ENCODE measurements around the gene SPACA6.

The SPACA6 gene

DNA sequence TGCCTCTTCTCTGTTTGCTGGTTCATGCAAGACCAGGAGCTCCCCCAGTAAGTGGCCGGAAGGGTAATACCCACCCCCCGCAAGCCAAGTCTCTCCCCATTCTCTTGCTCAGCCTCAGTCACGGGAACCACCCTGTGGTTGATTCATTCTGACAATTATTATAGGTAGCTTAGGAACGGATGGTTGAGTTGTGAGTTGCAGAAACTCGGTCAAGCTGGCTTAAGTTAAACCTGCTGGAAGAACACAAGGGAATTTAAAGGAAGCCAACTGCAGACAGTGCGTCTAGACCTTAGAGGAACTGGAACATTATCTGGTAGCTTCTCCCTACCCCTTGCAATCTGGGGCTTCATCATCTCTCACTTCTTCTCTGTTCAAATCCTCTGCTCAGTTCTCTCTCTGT lies 49.7 kb downstream of the SPACA6 start:
- no peaks in the 10 kb centered on the region for H3K27me3 ChIP-seq (ENCODE audit: low read depth, low read length)
- H3K4me3 ChIP-seq (ENCODE audit: low read depth in 1 of 2, low read length in 2 of 2): no peak overlapping the region
- no peak overlapping the region for H3K27ac ChIP-seq (ENCODE audit: low read length)
- no peaks in the 10 kb centered on the region for H3K9me3 ChIP-seq (ENCODE audit: control insufficient read depth in 1 of 2, low read length in 2 of 2)
- no peaks in the 10 kb centered on the region for H3K4me1 ChIP-seq (ENCODE audit: control insufficient read depth in 1 of 2, insufficient read depth in 2 of 2, low read length in 2 of 2)
- peaks cover 0 to 3% of the 10 kb centered on the region in 2 donors for H3K36me3 ChIP-seq (ENCODE audit: control insufficient read depth in 1 of 2, insufficient read depth in 2 of 2, low read length in 2 of 2)

DNA sequence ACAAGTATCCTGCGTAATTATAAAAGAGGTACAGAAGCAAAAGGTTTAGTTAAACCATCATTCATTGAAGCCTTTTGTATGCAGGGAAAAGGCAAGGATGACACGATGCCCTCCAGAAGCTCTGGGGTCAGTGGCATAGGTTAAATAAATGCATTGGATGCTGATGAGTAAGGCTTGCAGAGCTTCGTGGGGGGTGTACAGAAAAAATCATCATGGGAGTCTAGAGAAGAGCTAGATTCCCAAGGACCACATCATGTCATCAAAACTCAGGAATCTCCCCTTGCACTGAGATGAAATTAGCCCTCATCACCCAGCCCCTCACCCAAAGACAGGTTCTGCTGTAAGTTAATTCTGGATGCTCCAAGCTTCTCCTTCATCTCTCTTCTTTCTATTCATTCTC lies 50.3 kb downstream of the SPACA6 start:
- peaks cover 0 to 3% of the 10 kb centered on the region in 2 donors for H3K36me3 ChIP-seq (ENCODE audit: control insufficient read depth in 1 of 2, insufficient read depth in 2 of 2, low read length in 2 of 2)
- no peaks in the 10 kb centered on the region for H3K9me3 ChIP-seq (ENCODE audit: control insufficient read depth in 1 of 2, low read length in 2 of 2)
- H3K27ac ChIP-seq (ENCODE audit: low read length): no peak overlapping the region
- no peak overlapping the region for H3K4me3 ChIP-seq (ENCODE audit: low read depth in 1 of 2, low read length in 2 of 2)
- no peaks in the 10 kb centered on the region for H3K4me1 ChIP-seq (ENCODE audit: control insufficient read depth in 1 of 2, insufficient read depth in 2 of 2, low read length in 2 of 2)
- H3K27me3 ChIP-seq (ENCODE audit: low read depth, low read length): no peaks in the 10 kb centered on the region

DNA sequence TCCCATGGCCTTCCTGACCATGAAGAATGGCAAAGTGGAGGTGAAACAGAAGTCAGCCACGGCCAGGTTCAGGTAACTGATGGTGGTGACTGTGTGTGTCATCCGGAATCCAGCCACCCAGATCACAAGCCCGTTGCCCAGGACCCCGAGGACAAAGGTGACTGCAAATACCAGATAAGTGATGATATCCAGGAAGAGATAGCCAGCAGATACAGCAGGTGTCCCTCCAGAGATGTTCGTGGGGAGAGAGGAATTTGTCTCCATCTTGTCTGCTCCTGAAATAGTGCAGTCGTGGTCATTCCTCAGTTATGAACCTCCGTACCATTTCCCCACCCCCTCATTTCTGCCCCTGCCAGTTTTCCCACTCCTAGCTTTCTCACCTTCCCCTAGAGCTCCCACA lies 53.6 kb downstream of the SPACA6 start:
- no peak overlapping the region for H3K27ac ChIP-seq (ENCODE audit: low read length)
- no peaks in the 10 kb centered on the region for H3K9me3 ChIP-seq (ENCODE audit: control insufficient read depth in 1 of 2, low read length in 2 of 2)
- H3K36me3 ChIP-seq (ENCODE audit: control insufficient read depth in 1 of 2, insufficient read depth in 2 of 2, low read length in 2 of 2): peaks cover 0 to 3% of the 10 kb centered on the region in 2 donors
- H3K4me3 ChIP-seq (ENCODE audit: low read depth in 1 of 2, low read length in 2 of 2): no peak overlapping the region
- H3K27me3 ChIP-seq (ENCODE audit: low read depth, low read length): no peaks in the 10 kb centered on the region
- no peaks in the 10 kb centered on the region for H3K4me1 ChIP-seq (ENCODE audit: control insufficient read depth in 1 of 2, insufficient read depth in 2 of 2, low read length in 2 of 2)

DNA sequence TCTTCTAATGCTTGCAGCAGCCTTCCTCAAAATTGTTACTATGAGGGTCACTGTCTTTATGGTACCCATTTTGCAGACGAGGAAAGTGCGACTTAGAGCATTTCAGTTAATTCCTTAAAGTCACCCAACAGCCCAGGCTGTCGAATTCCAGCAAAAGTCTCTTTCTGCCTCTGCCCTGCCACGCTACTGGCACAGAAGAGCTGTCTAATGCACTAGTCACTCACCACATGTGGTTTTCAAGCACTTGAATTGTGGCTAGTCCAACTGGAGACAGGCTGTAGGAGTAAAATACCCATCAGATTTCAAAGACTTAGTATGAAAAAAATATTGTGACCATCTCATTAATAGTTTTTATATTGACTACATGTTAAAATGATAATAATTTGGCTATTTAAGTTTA lies 56.8 kb downstream of the SPACA6 start:
- Histone ChIP-seq H3K27me3 (ENCODE audit: low read depth, low read length) (no peaks in the 10 kb centered on the region), H3K4me1 (ENCODE audit: control insufficient read depth in 1 of 2, insufficient read depth in 2 of 2, low read length in 2 of 2) (no peaks in the 10 kb centered on the region), H3K36me3 (ENCODE audit: control insufficient read depth in 1 of 2, insufficient read depth in 2 of 2, low read length in 2 of 2) (no peaks in the 10 kb centered on the region), H3K9me3 (ENCODE audit: control insufficient read depth in 1 of 2, low read length in 2 of 2) (no peaks in the 10 kb centered on the region), H3K4me3 (ENCODE audit: low read depth in 1 of 2, low read length in 2 of 2) (peak overlapping the region in 1 of 2 donors; percentile 22), H3K27ac (ENCODE audit: low read length) (no peak overlapping the region)

DNA sequence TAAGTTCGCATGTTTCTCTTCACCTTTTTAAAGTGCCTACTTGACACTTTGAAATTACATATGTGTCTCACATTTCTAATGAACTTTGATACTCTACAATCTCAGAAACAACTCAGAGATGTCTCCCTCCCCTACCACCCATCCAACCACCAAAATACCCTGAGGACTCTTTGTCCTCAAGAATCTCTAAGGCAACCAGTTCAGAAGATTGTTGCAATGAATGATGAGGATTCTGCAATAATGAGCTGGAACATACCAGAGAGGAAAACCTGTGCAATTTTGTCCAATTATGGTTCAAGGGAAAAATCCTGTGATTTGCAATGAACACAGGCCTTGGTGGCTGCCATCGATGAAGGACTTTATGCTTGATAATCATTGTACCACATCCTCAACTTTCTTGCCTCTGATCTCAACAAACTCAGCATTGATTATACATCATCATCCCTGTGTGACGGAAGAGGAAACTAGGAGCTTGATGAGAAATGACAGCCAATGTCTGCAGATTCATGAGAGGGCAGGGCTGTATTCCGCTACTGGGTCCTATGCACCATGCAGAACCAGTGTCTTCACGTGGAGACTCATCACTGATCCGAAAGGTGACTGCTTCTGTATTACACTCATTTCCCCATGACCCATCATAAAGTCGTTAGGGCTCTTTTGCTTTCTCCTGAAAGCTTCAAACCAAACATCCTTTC lies 57.4 kb downstream of the SPACA6 start:
- H3K27me3 ChIP-seq (ENCODE audit: low read depth, low read length): no peaks in the 10 kb centered on the region
- H3K4me3 ChIP-seq (ENCODE audit: low read depth in 1 of 2, low read length in 2 of 2): peak overlapping the region; percentile 7 to 27
- H3K9me3 ChIP-seq (ENCODE audit: control insufficient read depth in 1 of 2, low read length in 2 of 2): no peaks in the 10 kb centered on the region
- no peaks in the 10 kb centered on the region for H3K36me3 ChIP-seq (ENCODE audit: control insufficient read depth in 1 of 2, insufficient read depth in 2 of 2, low read length in 2 of 2)
- H3K27ac ChIP-seq (ENCODE audit: low read length): peak overlapping the region; percentile 60
- no peaks in the 10 kb centered on the region for H3K4me1 ChIP-seq (ENCODE audit: control insufficient read depth in 1 of 2, insufficient read depth in 2 of 2, low read length in 2 of 2)

DNA sequence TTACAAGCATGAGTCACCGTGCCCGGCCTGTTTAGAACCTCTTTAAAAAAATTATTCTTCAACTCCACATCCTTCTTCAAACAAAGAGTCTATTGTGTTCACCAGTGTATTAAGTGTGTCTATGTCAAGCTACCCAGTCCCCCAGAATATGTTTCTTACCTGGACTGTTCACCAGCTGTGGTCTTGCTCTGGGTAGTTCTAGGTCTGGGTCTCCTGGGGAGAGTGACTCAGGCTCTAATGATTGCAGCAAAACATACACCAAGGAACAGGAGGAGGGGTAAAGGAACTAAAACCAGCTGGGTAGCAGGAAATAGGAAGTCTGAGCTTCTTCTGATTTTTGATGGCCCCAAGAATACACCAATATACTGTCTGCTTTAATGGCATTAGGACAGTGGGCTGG lies 58.5 kb downstream of the SPACA6 start, which contains the start of gene FPR1:
TSS of gene FPR1 (minus strand) at position 224 of the 400 bp plus-strand sequence. CDS start 4,884 bp downstream, outside the sequence.
- no peaks in the 10 kb centered on the region for H3K36me3 ChIP-seq (ENCODE audit: control insufficient read depth in 1 of 2, insufficient read depth in 2 of 2, low read length in 2 of 2)
- H3K27ac ChIP-seq (ENCODE audit: low read length): peak within 1 kb of the TSS; percentile 60
- no peaks in the 10 kb centered on the region for H3K9me3 ChIP-seq (ENCODE audit: control insufficient read depth in 1 of 2, low read length in 2 of 2)
- no peaks in the 10 kb centered on the region for H3K4me1 ChIP-seq (ENCODE audit: control insufficient read depth in 1 of 2, insufficient read depth in 2 of 2, low read length in 2 of 2)
- H3K4me3 ChIP-seq (ENCODE audit: low read depth in 1 of 2, low read length in 2 of 2): peak within 1 kb of the TSS; percentile 7 to 27
- H3K27me3 ChIP-seq (ENCODE audit: low read depth, low read length): no peaks in the 10 kb centered on the region

DNA sequence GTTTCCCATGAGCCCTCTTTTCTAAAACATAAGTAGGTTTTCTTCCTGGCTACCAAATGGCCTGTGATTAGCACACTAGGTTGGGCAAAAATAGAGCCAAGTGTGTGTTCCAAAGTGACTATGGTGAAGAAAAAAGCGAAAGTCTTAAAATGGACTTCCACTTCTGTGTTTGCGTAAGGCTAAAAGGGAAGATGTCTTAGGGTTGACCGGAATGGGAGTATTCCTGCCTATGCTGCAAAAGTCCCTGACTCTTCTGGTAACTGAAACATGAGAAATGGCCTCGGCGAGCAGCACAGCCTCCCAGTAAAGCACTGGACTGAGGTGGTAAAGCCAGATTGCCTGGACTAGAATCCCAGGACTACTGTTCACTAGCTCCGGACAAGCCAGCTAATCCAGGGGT lies 61.0 kb downstream of the SPACA6 start:
- no peaks in the 10 kb centered on the region for H3K4me1 ChIP-seq (ENCODE audit: control insufficient read depth in 1 of 2, insufficient read depth in 2 of 2, low read length in 2 of 2)
- peak overlapping the region; percentile 51 for H3K27ac ChIP-seq (ENCODE audit: low read length)
- H3K36me3 ChIP-seq (ENCODE audit: control insufficient read depth in 1 of 2, insufficient read depth in 2 of 2, low read length in 2 of 2): no peaks in the 10 kb centered on the region
- H3K27me3 ChIP-seq (ENCODE audit: low read depth, low read length): no peaks in the 10 kb centered on the region
- H3K9me3 ChIP-seq (ENCODE audit: control insufficient read depth in 1 of 2, low read length in 2 of 2): no peaks in the 10 kb centered on the region
- H3K4me3 ChIP-seq (ENCODE audit: low read depth in 1 of 2, low read length in 2 of 2): no peak overlapping the region

DNA sequence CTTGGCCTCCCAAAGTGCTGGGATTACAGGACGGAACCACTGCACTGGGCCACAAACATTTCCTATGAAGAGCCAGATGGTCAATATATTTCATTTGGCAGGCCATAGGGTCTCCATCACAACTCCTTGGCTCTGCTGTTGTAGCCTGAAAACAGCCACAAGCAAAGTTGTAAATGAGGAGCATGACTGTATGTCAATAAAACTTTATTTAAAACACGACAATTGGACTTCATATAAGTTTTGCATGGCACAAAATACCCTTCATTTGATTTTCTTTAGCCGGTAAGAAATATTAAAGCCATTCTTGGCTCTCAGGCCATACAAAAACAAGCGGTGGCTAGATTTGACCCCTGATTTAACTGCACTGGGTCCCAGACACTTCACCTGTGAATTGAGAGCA lies 61.6 kb downstream of the SPACA6 start:
- no peak overlapping the region for H3K4me3 ChIP-seq (ENCODE audit: low read depth in 1 of 2, low read length in 2 of 2)
- no peaks in the 10 kb centered on the region for H3K27me3 ChIP-seq (ENCODE audit: low read depth, low read length)
- H3K27ac ChIP-seq (ENCODE audit: low read length): peak overlapping the region; percentile 51
- H3K9me3 ChIP-seq (ENCODE audit: control insufficient read depth in 1 of 2, low read length in 2 of 2): no peaks in the 10 kb centered on the region
- no peaks in the 10 kb centered on the region for H3K4me1 ChIP-seq (ENCODE audit: control insufficient read depth in 1 of 2, insufficient read depth in 2 of 2, low read length in 2 of 2)
- no peaks in the 10 kb centered on the region for H3K36me3 ChIP-seq (ENCODE audit: control insufficient read depth in 1 of 2, insufficient read depth in 2 of 2, low read length in 2 of 2)
